ENCODE measurements around the gene PKD1.

Gene PKD1

GRCh38 chr16:2057438-2057837 is 78.3 kb downstream of the PKD1 start:
- no peak for DNase-seq (ENCODE audit: insufficient read length, low spot score)
- no peak for FAIRE-seq

- FAIRE-seq (no peak), DNase-seq (ENCODE audit: insufficient read length, low spot score) (no peak)
These were observed 78.9 kb downstream of the PKD1 start for GRCh38 chr16:2056681-2057407.

GRCh38 chr16:2056077-2056476 is 79.6 kb downstream of the PKD1 start:
- FAIRE-seq (no peak), DNase-seq (ENCODE audit: insufficient read length, low spot score) (no peak)

- FAIRE-seq: no peak
- DNase-seq (ENCODE audit: insufficient read length, low spot score): no peak
These were observed 81.0 kb downstream of the PKD1 start for GRCh38 chr16:2054543-2055245.

- DNase-seq (ENCODE audit: insufficient read length, low spot score) (no peak), FAIRE-seq (no peak)
These were observed 81.8 kb downstream of the PKD1 start for GRCh38 chr16:2053897-2054296.

GRCh38 chr16:2053211-2053610 is 82.5 kb downstream of the PKD1 start:
- no peak for FAIRE-seq

GRCh38 chr16:2048116-2048543 is 87.6 kb downstream of the PKD1 start:
- FAIRE-seq (no peak), DNase-seq (ENCODE audit: insufficient read length, low spot score) (no peak)

More at GRCh38 chr16:2053211-2053610, 82.5 kb downstream of the PKD1 start:
- DNase-seq (ENCODE audit: insufficient read length, low spot score): no peak

- DNase-seq (ENCODE audit: insufficient read length, low spot score) (peak; percentile 98), FAIRE-seq (peak; percentile 95)
These were observed 88.2 kb downstream of the PKD1 start, which contains the start of the genes NTHL1 and TSC2 for GRCh38 chr16:2047330-2048115. Gene NTHL1, minus strand, starts transcription at chr16:2047834. Its CDS starts 11 bp downstream, at chr16:2047823. Gene TSC2, plus strand, starts transcription at chr16:2047985. Its CDS starts 631 bp downstream, at chr16:2048616.

GRCh38 chr16:2046893-2047329 is 88.8 kb downstream of the PKD1 start:
- no peak for FAIRE-seq

GRCh38 chr16:2045965-2046892 is 89.5 kb downstream of the PKD1 start:
- FAIRE-seq (no peak), DNase-seq (ENCODE audit: insufficient read length, low spot score) (no peak)

More at GRCh38 chr16:2046893-2047329, 88.8 kb downstream of the PKD1 start:
- no peak for DNase-seq (ENCODE audit: insufficient read length, low spot score)

GRCh38 chr16:2044541-2044940 is 91.2 kb downstream of the PKD1 start:
- FAIRE-seq (no peak), DNase-seq (ENCODE audit: insufficient read length, low spot score) (no peak)

GRCh38 chr16:2043667-2044451 is 91.8 kb downstream of the PKD1 start:
- FAIRE-seq: no peak
- no peak for DNase-seq (ENCODE audit: insufficient read length, low spot score)

- DNase-seq (ENCODE audit: insufficient read length, low spot score) (no peak), FAIRE-seq (no peak)
These were observed 92.6 kb downstream of the PKD1 start for GRCh38 chr16:2042986-2043666.

- no peak for DNase-seq (ENCODE audit: insufficient read length, low spot score)
These were observed 93.3 kb downstream of the PKD1 start for GRCh38 chr16:2042171-2042985.

GRCh38 chr16:2040787-2041522 is 94.7 kb downstream of the PKD1 start:
- FAIRE-seq (no peak), DNase-seq (ENCODE audit: insufficient read length, low spot score) (no peak)

More at GRCh38 chr16:2042171-2042985, 93.3 kb downstream of the PKD1 start:
- no peak for FAIRE-seq

- DNase-seq (ENCODE audit: insufficient read length, low spot score) (no peak), FAIRE-seq (no peak)
These were observed 95.5 kb downstream of the PKD1 start for GRCh38 chr16:2040041-2040786.
